ENCODE measurements around the gene ARHGAP12. TPM values are rescaled to one million over a fixed set of nuclear protein-coding genes. Genes with fewer than 3 reads are reported as not detected.
A peak's percentile ranks its signal among the peaks of the same experiment; 100 is the strongest.

The ARHGAP12 gene
- total RNA-seq, 1 donor from 2014 or later = 68.9 TPM

DNA sequence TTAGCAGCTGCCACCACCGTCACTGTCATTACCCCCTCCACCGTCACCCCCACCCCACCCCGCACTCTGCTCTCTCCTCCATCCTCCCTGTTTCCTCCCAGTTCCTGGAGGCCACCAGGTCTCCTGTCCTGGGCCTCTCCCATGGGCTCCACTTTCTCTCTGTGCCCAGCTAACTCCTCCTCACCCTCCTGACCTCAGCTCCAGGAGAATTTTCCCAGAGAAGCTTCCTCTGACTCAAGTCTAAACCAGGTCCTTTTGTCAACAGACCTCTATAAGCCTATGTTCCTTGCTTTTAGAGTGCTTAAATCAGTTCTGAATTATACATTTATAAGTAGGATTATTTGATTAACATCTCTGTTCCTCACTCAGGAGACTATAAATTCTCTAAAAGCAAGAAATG lies 150.0 kb downstream of the ARHGAP12 start:
- H2AFZ ChIP-seq (replicated peaks) = no peak overlapping the region
- peaks cover 2% of the 10 kb centered on the region for H3K27me3 Mint-ChIP-seq (ENCODE audit: insufficient read depth, low read depth)
- peaks cover 22% of the 10 kb centered on the region for H3K4me1 ChIP-seq
- peaks cover 25% of the 10 kb centered on the region for H3F3A ChIP-seq (ENCODE audit: low read depth)
- H4K20me1 ChIP-seq (ENCODE audit: low read depth) = no peaks in the 10 kb centered on the region
- H3K27ac Mint-ChIP-seq = no peak overlapping the region
- no peak for DNase-seq (ENCODE audit: low spot score)
- no peaks in the 10 kb centered on the region for H3K27me3 ChIP-seq
- H3K36me3 Mint-ChIP-seq = no peaks in the 10 kb centered on the region
- peaks cover 19% of the 10 kb centered on the region for H3K4me1 Mint-ChIP-seq
- peaks cover 15% of the 10 kb centered on the region for H3K9me3 Mint-ChIP-seq
- no peak overlapping the region for H3K4me3 ChIP-seq
- H3K9ac ChIP-seq = no peak overlapping the region
- no peaks in the 10 kb centered on the region for H3K36me3 ChIP-seq
- no peaks in the 10 kb centered on the region for H3K79me2 ChIP-seq (ENCODE audit: low read depth)
- H3K4me3 Mint-ChIP-seq = no peak overlapping the region
- H3K4me2 ChIP-seq = no peak overlapping the region
- H3K9me3 ChIP-seq (ENCODE audit: low read depth) = peaks cover 8% of the 10 kb centered on the region
- no peak overlapping the region for H3K27ac ChIP-seq
- TF ChIP-seq, protein P1, sequence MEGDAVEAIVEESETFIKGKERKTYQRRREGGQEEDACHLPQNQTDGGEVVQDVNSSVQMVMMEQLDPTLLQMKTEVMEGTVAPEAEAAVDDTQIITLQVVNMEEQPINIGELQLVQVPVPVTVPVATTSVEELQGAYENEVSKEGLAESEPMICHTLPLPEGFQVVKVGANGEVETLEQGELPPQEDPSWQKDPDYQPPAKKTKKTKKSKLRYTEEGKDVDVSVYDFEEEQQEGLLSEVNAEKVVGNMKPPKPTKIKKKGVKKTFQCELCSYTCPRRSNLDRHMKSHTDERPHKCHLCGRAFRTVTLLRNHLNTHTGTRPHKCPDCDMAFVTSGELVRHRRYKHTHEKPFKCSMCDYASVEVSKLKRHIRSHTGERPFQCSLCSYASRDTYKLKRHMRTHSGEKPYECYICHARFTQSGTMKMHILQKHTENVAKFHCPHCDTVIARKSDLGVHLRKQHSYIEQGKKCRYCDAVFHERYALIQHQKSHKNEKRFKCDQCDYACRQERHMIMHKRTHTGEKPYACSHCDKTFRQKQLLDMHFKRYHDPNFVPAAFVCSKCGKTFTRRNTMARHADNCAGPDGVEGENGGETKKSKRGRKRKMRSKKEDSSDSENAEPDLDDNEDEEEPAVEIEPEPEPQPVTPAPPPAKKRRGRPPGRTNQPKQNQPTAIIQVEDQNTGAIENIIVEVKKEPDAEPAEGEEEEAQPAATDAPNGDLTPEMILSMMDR (IDR thresholded peaks at IDR 0.05) = no peak
- TF ChIP-seq EZH2phosphoT487 (IDR thresholded peaks at IDR 0.05) = no peak
- no peak for TF ChIP-seq EZH2 (IDR thresholded peaks at IDR 0.05)

DNA sequence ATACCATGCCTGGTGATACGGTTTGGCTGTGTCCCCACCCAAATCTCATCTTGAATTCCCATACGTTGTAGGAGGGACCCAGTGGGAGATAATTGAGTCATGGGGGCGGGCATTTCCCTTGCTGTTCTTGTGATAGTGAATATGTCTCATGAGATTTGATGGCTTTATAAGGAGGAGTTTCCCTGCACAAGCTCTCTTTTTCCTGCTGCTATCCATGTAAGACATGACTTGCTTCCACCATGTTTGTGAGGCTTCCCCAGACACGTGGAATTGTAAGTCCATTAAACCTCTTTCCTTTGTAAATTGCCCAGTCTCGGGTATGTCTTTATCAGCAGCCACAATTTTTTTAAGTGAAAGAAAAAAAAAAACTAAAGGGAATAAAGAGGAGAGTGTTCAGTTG lies 152.5 kb downstream of the ARHGAP12 start:
- H3K27ac ChIP-seq = no peak overlapping the region
- peaks cover 23% of the 10 kb centered on the region for H3K4me1 Mint-ChIP-seq
- H3K27me3 Mint-ChIP-seq (ENCODE audit: insufficient read depth, low read depth) = peaks cover 2% of the 10 kb centered on the region
- H3K4me3 ChIP-seq = no peak overlapping the region
- H4K20me1 ChIP-seq (ENCODE audit: low read depth) = no peaks in the 10 kb centered on the region
- no peak for DNase-seq (ENCODE audit: low spot score)
- H3K4me2 ChIP-seq = no peak overlapping the region
- no peak overlapping the region for H3K4me3 Mint-ChIP-seq
- peaks cover 15% of the 10 kb centered on the region for H3K9me3 Mint-ChIP-seq
- no peaks in the 10 kb centered on the region for H3K36me3 ChIP-seq
- TF ChIP-seq, protein P1 (IDR thresholded peaks at IDR 0.05) = no peak
- no peak for TF ChIP-seq EZH2phosphoT487 (IDR thresholded peaks at IDR 0.05)
- no peak for TF ChIP-seq EZH2 (IDR thresholded peaks at IDR 0.05)
- H3K27ac Mint-ChIP-seq = no peak overlapping the region
- no peak overlapping the region for H2AFZ ChIP-seq (replicated peaks)
- no peaks in the 10 kb centered on the region for H3K36me3 Mint-ChIP-seq
- H3K9ac ChIP-seq = no peak overlapping the region
- no peaks in the 10 kb centered on the region for H3K27me3 ChIP-seq
- H3K4me1 ChIP-seq = peaks cover 28% of the 10 kb centered on the region
- H3K9me3 ChIP-seq (ENCODE audit: low read depth) = peaks cover 8% of the 10 kb centered on the region
- H3K79me2 ChIP-seq (ENCODE audit: low read depth) = no peaks in the 10 kb centered on the region
- H3F3A ChIP-seq (ENCODE audit: low read depth) = peaks cover 28% of the 10 kb centered on the region

DNA sequence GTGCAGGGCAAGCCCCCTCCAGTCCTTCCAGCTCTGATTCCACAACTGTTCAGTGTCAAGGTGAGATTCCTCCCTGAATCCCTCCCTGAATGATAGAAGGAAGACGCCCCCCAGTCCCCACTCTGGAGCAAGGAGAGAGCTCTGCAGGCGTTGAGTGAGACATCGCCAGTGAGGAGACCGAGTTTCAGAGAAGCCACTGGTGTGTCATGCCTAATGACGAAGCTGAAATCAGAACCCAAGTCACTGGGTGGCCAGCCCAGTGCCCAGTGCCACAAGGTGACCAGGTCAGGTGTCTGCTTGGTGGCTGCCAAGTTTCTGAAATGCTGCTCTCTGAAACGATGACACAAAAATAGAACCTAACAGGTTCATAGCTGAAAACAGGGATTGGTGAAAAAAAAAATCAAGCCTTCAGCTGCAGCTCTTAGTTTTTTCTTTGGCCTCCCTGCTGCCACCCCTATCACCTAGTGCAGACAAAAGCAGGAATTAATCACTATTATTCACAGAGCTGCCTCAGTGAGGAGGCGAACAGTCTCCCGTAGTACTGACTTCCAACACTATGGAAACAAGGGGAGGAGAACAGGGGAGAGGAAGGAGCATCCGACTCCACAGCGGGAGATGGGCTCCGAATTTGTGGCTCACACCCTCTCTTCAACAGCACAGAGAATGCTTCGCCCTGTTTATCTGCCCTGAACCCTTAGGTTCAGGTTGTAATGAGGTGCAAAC lies 153.5 kb downstream of the ARHGAP12 start:
- no peaks in the 10 kb centered on the region for H3K36me3 ChIP-seq
- no peak overlapping the region for H3K9ac ChIP-seq
- Mint-ChIP-seq H3K36me3 (no peaks in the 10 kb centered on the region), H3K4me1 (peaks cover 23% of the 10 kb centered on the region), H3K4me3 (no peak overlapping the region), H3K27ac (peak overlapping the region; percentile 98), H3K27me3 (ENCODE audit: insufficient read depth, low read depth) (peaks cover 2% of the 10 kb centered on the region), H3K9me3 (peaks cover 15% of the 10 kb centered on the region)
- peak overlapping the region; percentile 53 for H3K4me2 ChIP-seq
- peaks cover 28% of the 10 kb centered on the region for H3K4me1 ChIP-seq
- H3K4me3 ChIP-seq = no peak overlapping the region
- no peaks in the 10 kb centered on the region for H3K79me2 ChIP-seq (ENCODE audit: low read depth)
- DNase-seq (ENCODE audit: low spot score) = peak; percentile 58
- H2AFZ ChIP-seq (replicated peaks) = no peak overlapping the region
- H3F3A ChIP-seq (ENCODE audit: low read depth) = peaks cover 28% of the 10 kb centered on the region
- H4K20me1 ChIP-seq (ENCODE audit: low read depth) = no peaks in the 10 kb centered on the region
- H3K27ac ChIP-seq = peak overlapping the region; percentile 96
- H3K9me3 ChIP-seq (ENCODE audit: low read depth) = peaks cover 8% of the 10 kb centered on the region
- TF ChIP-seq EZH2phosphoT487 (IDR thresholded peaks at IDR 0.05) = no peak
- TF ChIP-seq, protein P1 (IDR thresholded peaks at IDR 0.05) = no peak
- H3K27me3 ChIP-seq = no peaks in the 10 kb centered on the region

Data from neural progenitor cell (in vitro differentiated cells).